Measurements from ENCODE around the gene PCDHGA11.

GRCh38 chr5:141398608-141399007 lies 22.2 kb upstream of the PCDHGA11 start:
- TF ChIP-seq CTCF (IDR thresholded peaks at IDR 0.05; ENCODE audit: insufficient read depth, low read length, poor library complexity, severe bottlenecking) (no peak), EZH2phosphoT487 (conservative IDR thresholded peaks at IDR 0.05; ENCODE audit: low read length) (no peak)
